Adrenal gland (tissue), 5 donors: ENCODE data around the gene LPCAT2.

ENCODE experiments used
- CTCF ChIP-seq, 6 experiments: fragments of 450-650 bp in 4 of 6; fragments of 200-600 bp in 2 of 6; sonication (generic) in 1 of 6; IDR thresholded peaks; 1 replicate in 5 of 6; 2 replicates in 1 of 6; pipeline versions ENCODE4 v1.5.1 to v1.8.0; 2016 to 2021; ENCODE audit warnings: antibody characterized with exemption in 6 of 6, mild to moderate bottlenecking in 2 of 6, moderate library complexity in 1 of 6
- POLR2A ChIP-seq, 2 donors: fragments of 450-650 bp; IDR thresholded peaks; one replicate each; pipeline ENCODE4 v1.6.1; 2017; ENCODE audit warnings: antibody characterized with exemption in 2 of 2, mild to moderate bottlenecking in 2 of 2, moderate library complexity in 1 of 2
- donor health status: DM: no; HTN: no; CAD: no.

DNA sequence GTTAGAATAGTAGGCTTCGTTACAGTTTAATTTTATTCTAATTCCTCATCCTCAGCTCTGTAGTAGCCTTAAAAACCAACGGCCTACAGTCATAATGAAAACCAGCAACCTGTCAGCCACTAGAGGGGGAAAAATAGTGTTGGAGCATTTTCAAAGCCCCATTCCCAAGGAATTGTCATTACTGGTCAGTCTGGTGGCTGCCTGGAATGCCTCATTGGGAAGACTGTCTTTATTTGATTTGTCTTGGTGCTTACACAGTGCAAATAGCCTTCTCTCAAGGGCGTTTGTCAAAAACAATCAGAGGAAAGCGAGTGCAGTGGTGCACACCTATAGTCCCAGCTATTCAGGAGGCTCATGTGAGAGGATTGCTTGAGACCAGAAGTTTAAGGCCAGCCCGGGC is 4.7 kb downstream of the LPCAT2 start:
- TF ChIP-seq POLR2A (IDR thresholded peaks at IDR 0.05) (no peak), CTCF (IDR thresholded peaks at IDR 0.05) (no peak)
